H1 (cell line): ENCODE data around the gene CDH26. TPM values are rescaled to one million over a fixed set of nuclear protein-coding genes. Genes with fewer than 3 reads are reported as not detected.

Experiments used
- CTCF ChIA-PET: fragments of 300-600 bp; sonication (Branson Sonifier 250); formaldehyde crosslinking; loops from one replicate; lab custom pipeline; 2021; ENCODE audit not compliant: partially characterized antibody; lab: Charles Lee
- POLR2A ChIA-PET: fragments of 300-600 bp; sonication (Branson Sonifier 250); formaldehyde crosslinking; loops from one replicate; lab custom pipeline; 2021; ENCODE audit warnings: inconsistent platforms; ENCODE audit not compliant: partially characterized antibody; lab: Charles Lee
- DNase-seq, 2 experiments: peaks; one replicate each; pipeline versions ENCODE4 v3.0.0 to v3.0.0-alpha.2; 2010 to 2022; ENCODE audit warnings: low spot score in 2 of 2, low read depth in 1 of 2, mixed read lengths in 1 of 2
- FAIRE-seq: peaks from 2 replicates; lab custom pipeline; 2011; peaks lifted over from hg19 to GRCh38; lab: Jason Lieb, UNC
- H2AFZ ChIP-seq: 2 replicates; pipeline ENCODE4 v1.8.1; 2012; ENCODE audit warnings: low read length, inconsistent platforms
- H2AK5ac ChIP-seq: 2 replicates; pipeline ENCODE4 v1.6.1; 2013; ENCODE audit warnings: low read depth, low read length
- H2BK120ac ChIP-seq: replicated peaks from 2 replicates; pipeline ENCODE3; 2013; ENCODE audit warnings: low read depth, low read length, inconsistent platforms
- H2BK12ac ChIP-seq: 2 replicates; pipeline ENCODE4 v1.6.1; 2013; ENCODE audit warnings: low read depth, low read length
- H2BK15ac ChIP-seq: 2 replicates; pipeline ENCODE4 v1.6.1; 2013; ENCODE audit warnings: low read length
- H2BK20ac ChIP-seq: 2 replicates; pipeline ENCODE4 v1.6.1; 2013; ENCODE audit warnings: low read length
- H2BK5ac ChIP-seq: 2 replicates; pipeline ENCODE4 v1.6.1; 2013; ENCODE audit warnings: low read depth, low read length
- H3K14ac ChIP-seq: 2 replicates; pipeline ENCODE4 v1.6.1; 2013; ENCODE audit warnings: inconsistent platforms; ENCODE audit not compliant: insufficient read length
- H3K18ac ChIP-seq: 2 replicates; pipeline ENCODE4 v1.6.1; 2013; ENCODE audit warnings: low read length; ENCODE audit errors: extremely low read depth
- H3K23ac ChIP-seq: 2 replicates; pipeline ENCODE4 v1.6.1; 2013; ENCODE audit warnings: inconsistent platforms; ENCODE audit not compliant: insufficient read length
- H3K23me2 ChIP-seq: 2 replicates; pipeline ENCODE4 v1.6.1; 2013; ENCODE audit warnings: low read depth, low read length
- H3K27ac ChIP-seq: 2 replicates; pipeline ENCODE4 v1.6.1; 2011; ENCODE audit warnings: low read depth, low read length, inconsistent platforms
- H3K27me3 ChIP-seq, 4 experiments: replicated peaks in 1 of 4; 1 replicate in 1 of 4; 2 replicates in 3 of 4; pipeline versions ENCODE4 v1.6.1 to v1.8.1; 2011 to 2013; ENCODE audit warnings: low read length in 3 of 4, mild to moderate bottlenecking in 3 of 4, inconsistent platforms in 2 of 4, mixed read lengths in 2 of 4, moderate library complexity in 1 of 4; ENCODE audit not compliant: control insufficient read depth in 3 of 4, insufficient read depth in 3 of 4; ENCODE audit errors: extremely low read depth in 1 of 4
- H3K36me3 ChIP-seq, 4 experiments: 2 replicates each; pipeline versions ENCODE4 v1.6.1 to v1.8.1; 2011 to 2013; ENCODE audit warnings: mild to moderate bottlenecking in 4 of 4, low read length in 3 of 4, moderate library complexity in 2 of 4, control low read depth in 1 of 4, inconsistent platforms in 1 of 4; ENCODE audit not compliant: insufficient read depth in 4 of 4, control insufficient read depth in 2 of 4
- H3K4ac ChIP-seq: replicated peaks from 2 replicates; pipeline ENCODE3; 2013; ENCODE audit warnings: low read length, low read depth, mixed read lengths, inconsistent platforms; ENCODE audit not compliant: insufficient read length
- H3K4me1 ChIP-seq, 4 experiments: replicated peaks in 1 of 4; 1 replicate in 1 of 4; 2 replicates in 3 of 4; pipeline versions ENCODE4 v1.6.1 to v1.8.1; 2011 to 2013; ENCODE audit warnings: low read length in 3 of 4, inconsistent platforms in 2 of 4, mixed read lengths in 1 of 4; ENCODE audit not compliant: insufficient read depth in 4 of 4, control insufficient read depth in 3 of 4
- H3K4me2 ChIP-seq, 2 experiments: 2 replicates each; pipeline versions ENCODE4 v1.6.1 to v1.8.1; 2011 to 2013; ENCODE audit warnings: low read depth in 2 of 2, low read length in 2 of 2, control low read depth in 1 of 2, inconsistent platforms in 1 of 2, mild to moderate bottlenecking in 1 of 2; ENCODE audit not compliant: insufficient read depth in 1 of 2
- H3K4me3 ChIP-seq, 4 experiments: fragments of 200-600, 300-600 bp in 1 of 4; sonication (generic), shearing (Covaris generic), sonication (Bioruptor Twin) in 1 of 4; 2 replicates each; pipeline versions ENCODE4 v1.5.1 to v1.8.1; 2011 to 2016; ENCODE audit warnings: low read length in 4 of 4, low read depth in 3 of 4, control low read depth in 2 of 4, inconsistent platforms in 2 of 4, mild to moderate bottlenecking in 2 of 4, mixed read lengths in 1 of 4, moderate library complexity in 1 of 4; ENCODE audit not compliant: insufficient read depth in 2 of 4; ENCODE audit errors: extremely low read depth in 1 of 4
- H3K56ac ChIP-seq: replicated peaks from 2 replicates; pipeline ENCODE3; 2013; ENCODE audit warnings: low read depth, mild to moderate bottlenecking, mixed read lengths, low read length, inconsistent platforms; ENCODE audit not compliant: insufficient read length
- H3K79me1 ChIP-seq: 2 replicates; pipeline ENCODE4 v1.6.1; 2013; ENCODE audit warnings: low read depth, low read length, control low read depth
- H3K79me2 ChIP-seq, 2 experiments: 2 replicates each; pipeline versions ENCODE4 v1.6.1 to v1.8.1; 2012 to 2013; ENCODE audit warnings: low read length in 2 of 2, mild to moderate bottlenecking in 2 of 2, inconsistent platforms in 1 of 2; ENCODE audit not compliant: insufficient read depth in 2 of 2, control insufficient read depth in 1 of 2
- H3K9ac ChIP-seq, 4 experiments: replicated peaks in 1 of 4; 1 replicate in 1 of 4; 2 replicates in 3 of 4; pipeline versions ENCODE4 v1.6.1 to v1.8.1; 2011 to 2013; ENCODE audit warnings: low read depth in 3 of 4, low read length in 3 of 4, control low read depth in 2 of 4, mild to moderate bottlenecking in 2 of 4, moderate library complexity in 2 of 4, inconsistent platforms in 1 of 4; ENCODE audit errors: extremely low read depth in 1 of 4
- H3K9me3 ChIP-seq, 2 experiments: 2 replicates each; pipeline versions ENCODE4 v1.6.1 to v1.8.1; 2012 to 2013; ENCODE audit warnings: mild to moderate bottlenecking in 2 of 2, moderate library complexity in 2 of 2, control low read depth in 1 of 2, inconsistent platforms in 1 of 2, low read depth in 1 of 2, low read length in 1 of 2, mixed read lengths in 1 of 2; ENCODE audit not compliant: insufficient read depth in 2 of 2
- H4K20me1 ChIP-seq, 2 experiments: replicated peaks in 1 of 2; 2 replicates each; pipeline versions ENCODE3 to v1.8.1; 2011 to 2013; ENCODE audit warnings: inconsistent platforms in 2 of 2, low read length in 2 of 2, mild to moderate bottlenecking in 1 of 2; ENCODE audit not compliant: insufficient read depth in 2 of 2, control insufficient read depth in 1 of 2
- H4K5ac ChIP-seq: 2 replicates; pipeline ENCODE4 v1.6.1; 2013; ENCODE audit warnings: low read length, low read depth, mixed read lengths, inconsistent platforms; ENCODE audit not compliant: insufficient read length
- H4K8ac ChIP-seq: 2 replicates; pipeline ENCODE4 v1.8.0; 2013; ENCODE audit warnings: mild to moderate bottlenecking, moderate library complexity, low read length, inconsistent platforms; ENCODE audit not compliant: insufficient read depth; ENCODE audit errors: extremely low read depth
- H4K91ac ChIP-seq: replicated peaks from 2 replicates; pipeline ENCODE3; 2013; ENCODE audit warnings: low read length, mixed read lengths, inconsistent platforms; ENCODE audit not compliant: insufficient read length
- ASH2L ChIP-seq: fragments of 200-600, 300-600 bp; sonication (generic); IDR thresholded peaks from one replicate; pipeline ENCODE4 v1.7.1; 2017; ENCODE audit warnings: low read length
- JUN ChIP-seq: IDR thresholded peaks from 2 replicates; pipeline ENCODE4 v1.6.1; 2011; ENCODE audit warnings: low read depth, mild to moderate bottlenecking, improper control_type of control experiment, low read length
- KDM1A ChIP-seq: fragments of 200-600, 300-600 bp; sonication (generic); IDR thresholded peaks from 2 replicates; pipeline ENCODE4 v1.7.1; 2016; ENCODE audit warnings: mild to moderate bottlenecking, low read length, borderline replicate concordance
- KDM4A ChIP-seq: IDR thresholded peaks from one replicate; pipeline ENCODE4 v1.7.1; 2012; ENCODE audit warnings: low read depth, mild to moderate bottlenecking, moderate library complexity, low read length, inconsistent platforms; ENCODE audit not compliant: severe bottlenecking
- NANOG ChIP-seq: IDR thresholded peaks from 2 replicates; pipeline ENCODE4 v1.6.1; 2011; ENCODE audit warnings: low read length, low read depth, mild to moderate bottlenecking, inconsistent platforms; ENCODE audit not compliant: insufficient read depth, poor library complexity, severe bottlenecking
- POLR2AphosphoS5 ChIP-seq: IDR thresholded peaks from 2 replicates; pipeline ENCODE4 v1.6.1; 2011; ENCODE audit warnings: low read depth, low read length
- RFX5 ChIP-seq: IDR thresholded peaks from 2 replicates; pipeline ENCODE4 v1.6.1; 2011; ENCODE audit warnings: low read depth, low read length, improper control_type of control experiment, borderline replicate concordance
- SAP30 ChIP-seq: fragments of 300-600 bp; sonication (generic); IDR thresholded peaks from 2 replicates; pipeline ENCODE4 v1.7.1; 2012; ENCODE audit warnings: low read length, moderate library complexity, mild to moderate bottlenecking, inconsistent platforms; ENCODE audit not compliant: insufficient read depth, insufficient replicate concordance
- SIRT6 ChIP-seq: IDR thresholded peaks from one replicate; pipeline ENCODE4 v1.7.1; 2012; ENCODE audit warnings: low read length, inconsistent platforms
- SP1 ChIP-seq: IDR thresholded peaks from 2 replicates; pipeline ENCODE4 v1.6.1; 2011; ENCODE audit warnings: low read depth, low read length
- WGBS, 2 experiments: shearing (Covaris generic) in 1 of 2; methylation state at CpG; one replicate each; pipeline versions ENCODE4 v1.1.6 to v1.1.7; 2013 to 2015; ENCODE audit warnings: low lambda C conversion rate in 2 of 2, mixed read lengths in 2 of 2, inconsistent platforms in 1 of 2, low coverage in 1 of 2, missing lambda C conversion rate in 1 of 2; ENCODE audit not compliant: insufficient replicate concordance in 2 of 2, insufficient coverage in 1 of 2, insufficient read length in 1 of 2; ENCODE audit errors: extremely low coverage in 1 of 2, missing lambda C conversion rate in 1 of 2; 5-methylcytosine and 5-hydroxymethylcytosine counted together
- polyA plus RNA-seq, 7 experiments: library from polyadenylated mRNA; depleted of rRNA in 3 of 7; stranded (reverse) in 5 of 7; unstranded in 2 of 7; fragments of >200 nt in 5 of 7; fragments of 200-250 nt in 2 of 7; gene quantifications; 1 replicate in 5 of 7; 2 replicates in 1 of 7; 4 replicates in 1 of 7; pipeline versions ENCODE4 v1.2.1 to v1.2.3, GENCODE V29; 2011 to 2013; ENCODE audit warnings: missing spikeins in 2 of 7, mixed read lengths in 2 of 7
- total RNA-seq: library from RNA; stranded (reverse); fragmentation: NEBNext Ultra II Directional; extraction: Animal tissue kit (Norgen Biotek cat#: 25700); gene quantifications from 2 replicates; pipeline ENCODE4 v1.2.1, GENCODE V29; 2021

The CDH26 gene
- total and polyA plus RNA-seq, 2 of the 8 experiments (the other 6 are each of a cell fraction or from before 2014, with no cell fraction given), result 1.5 to 1.7 TPM

- Histone ChIP-seq H3K4me2 (no peak overlapping the region), H2BK5ac (no peak overlapping the region), H2BK120ac (no peak overlapping the region), H3K9me3 (no peaks in the 10 kb centered on the region), H3K27me3 (no peaks in the 10 kb centered on the region), H3K4ac (no peak overlapping the region), H3K23ac (no peak overlapping the region), H4K91ac (no peak overlapping the region), H2AK5ac (no peak overlapping the region), H3K14ac (no peak overlapping the region), H2BK12ac (no peak overlapping the region), H3K79me1 (no peaks in the 10 kb centered on the region), H4K5ac (no peak overlapping the region), H3K36me3 (no peaks in the 10 kb centered on the region), H3K27ac (no peak overlapping the region), H4K20me1 (no peaks in the 10 kb centered on the region), H3K56ac (no peak overlapping the region), H3K18ac (no peak overlapping the region), H3K4me1 (no peaks in the 10 kb centered on the region; a peak in 1 of 7 replicates), H2BK15ac (no peak overlapping the region), H3K79me2 (no peaks in the 10 kb centered on the region), H2AFZ (no peak overlapping the region), H3K23me2 (no peaks in the 10 kb centered on the region), H3K4me3 (no peak overlapping the region), H3K9ac (no peak overlapping the region), H2BK20ac (no peak overlapping the region), H4K8ac (no peak overlapping the region)
- TF ChIP-seq ASH2L, result no peak
- TF ChIP-seq JUN, result no peak
- TF ChIP-seq NANOG, result no peak
- TF ChIP-seq POLR2AphosphoS5, result no peak
- TF ChIP-seq SP1, result no peak
- TF ChIP-seq SIRT6, result no peak
- no peak for TF ChIP-seq RFX5
- no peak for TF ChIP-seq SAP30
- no peak for TF ChIP-seq KDM1A
- TF ChIP-seq KDM4A, result no peak
- DNase-seq (no peak), FAIRE-seq (no peak)
- 91% methylated on average over 9 of the region's 9 CpGs; no CpG with 5 or more reads in 1 of the 2 experiments for WGBS, 2 experiments
- ChIA-PET POLR2A (no interaction called here), CTCF (interaction anchor here (1.2 kb wide), 1 partner anchor 71 kb away, joined by 3 read pairs; no protein-coding TSS in a partner anchor)
Observed at GRCh38 chr20:59977086-59977485, 18.9 kb downstream of the CDH26 start.
